Measurements from ENCODE around the gene MTMR12.
"Not testable (repeated sequence)": the region's sequence is repeated elsewhere in the genome, so short reads cannot be mapped to it uniquely, and the experiment has no call there.

Gene MTMR12

DNA sequence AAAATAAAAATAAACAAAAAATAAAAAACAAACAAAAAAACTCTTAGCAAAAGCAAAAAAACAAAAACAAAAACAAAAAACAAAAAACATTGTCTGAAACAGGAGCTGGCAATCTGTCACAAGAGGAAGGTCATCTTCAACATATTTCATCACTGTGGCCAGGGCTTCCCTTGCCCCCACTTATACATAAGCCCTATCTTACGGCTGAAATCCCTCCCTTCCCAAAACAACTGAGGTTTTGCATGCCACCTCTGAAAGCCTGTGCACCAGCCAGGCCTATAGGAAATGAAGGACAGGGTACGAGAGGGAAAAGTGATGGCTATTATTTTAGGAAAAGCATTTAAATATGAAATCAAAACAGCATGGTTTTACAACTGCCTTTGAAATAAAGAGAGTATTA lies 10.8 kb downstream of the MTMR12 start:
- Histone ChIP-seq H3K27me3 (ENCODE audit: control insufficient read depth in 2 of 2, insufficient read depth in 2 of 2, low read length in 2 of 2) (no peaks in the 10 kb centered on the region), H3K36me3 (ENCODE audit: control insufficient read depth in 2 of 2, insufficient read depth in 2 of 2, low read length in 2 of 2) (no peaks in the 10 kb centered on the region), H3K9ac (ENCODE audit: low read depth in 1 of 2, low read length in 2 of 2) (no peak overlapping the region), H3K9me3 (ENCODE audit: control insufficient read depth in 2 of 2, low read length in 2 of 2) (no peaks in the 10 kb centered on the region), H3K4me1 (ENCODE audit: control insufficient read depth in 2 of 2, insufficient read depth in 2 of 2, low read length in 2 of 2) (peaks cover 5 to 13% of the 10 kb centered on the region in 2 donors), H3K4me3 (ENCODE audit: low read length in 2 of 2) (no peak overlapping the region), H3K27ac (ENCODE audit: low read depth in 2 of 2, low read length in 2 of 2) (no peak overlapping the region)

DNA sequence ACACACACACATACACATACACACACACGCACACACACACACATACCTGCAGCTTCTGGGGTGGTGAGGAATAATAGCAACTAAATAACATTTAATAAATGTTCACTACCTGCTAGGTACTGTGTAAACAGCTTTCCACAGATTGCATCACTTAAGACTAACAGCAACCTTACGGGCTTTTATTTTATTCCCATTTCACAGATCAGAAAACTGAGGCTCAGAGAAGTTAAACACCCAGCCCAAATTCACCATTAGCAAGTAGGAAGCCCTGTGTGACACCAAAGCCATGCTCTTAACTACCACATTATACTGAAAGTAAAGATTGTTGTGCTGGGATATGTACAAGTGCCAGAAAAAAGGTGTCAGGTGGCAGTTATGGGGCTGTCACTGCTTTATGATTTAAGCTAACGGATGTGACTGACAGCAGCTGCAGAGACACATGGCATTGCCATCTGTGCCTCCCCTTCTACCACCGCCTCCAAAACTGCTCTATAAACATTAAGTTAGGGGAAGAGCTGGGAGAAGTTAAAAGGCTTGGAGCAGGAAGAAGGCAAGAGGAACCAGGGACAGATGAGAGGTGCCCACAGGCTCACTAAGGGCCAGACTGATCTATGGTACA lies 13.6 kb downstream of the MTMR12 start:
- H3K9me3 ChIP-seq (ENCODE audit: control insufficient read depth in 2 of 2, low read length in 2 of 2): no peaks in the 10 kb centered on the region
- peaks cover 4 to 5% of the 10 kb centered on the region in 2 donors for H3K36me3 ChIP-seq (ENCODE audit: control insufficient read depth in 2 of 2, insufficient read depth in 2 of 2, low read length in 2 of 2)
- peaks cover 5 to 13% of the 10 kb centered on the region in 2 donors for H3K4me1 ChIP-seq (ENCODE audit: control insufficient read depth in 2 of 2, insufficient read depth in 2 of 2, low read length in 2 of 2)
- H3K9ac ChIP-seq (ENCODE audit: low read depth in 1 of 2, low read length in 2 of 2): no peak overlapping the region
- no peak overlapping the region for H3K27ac ChIP-seq (ENCODE audit: low read depth in 2 of 2, low read length in 2 of 2)
- no peak overlapping the region for H3K4me3 ChIP-seq (ENCODE audit: low read length in 2 of 2)
- H3K27me3 ChIP-seq (ENCODE audit: control insufficient read depth in 2 of 2, insufficient read depth in 2 of 2, low read length in 2 of 2): no peaks in the 10 kb centered on the region

DNA sequence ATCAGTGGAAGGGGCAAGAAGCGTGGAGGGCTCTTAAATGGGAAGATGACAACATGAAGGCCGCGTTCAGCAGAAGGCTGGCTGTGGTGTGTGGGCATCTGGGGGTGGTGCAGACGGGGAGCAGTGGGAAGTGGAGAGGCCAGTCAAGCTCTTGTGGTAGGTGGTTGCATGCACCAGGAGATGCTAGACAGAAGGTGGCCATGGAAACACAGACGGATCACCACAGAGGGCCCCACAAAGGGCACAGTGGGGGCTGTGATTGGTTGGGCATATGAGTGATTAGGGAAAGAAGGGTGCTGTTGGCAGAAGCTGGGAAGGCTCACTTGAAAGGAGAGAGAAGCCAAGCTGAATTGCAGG lies 14.7 kb downstream of the MTMR12 start:
- Histone ChIP-seq H3K27me3 (ENCODE audit: control insufficient read depth in 2 of 2, insufficient read depth in 2 of 2, low read length in 2 of 2) (no peaks in the 10 kb centered on the region), H3K27ac (ENCODE audit: low read depth in 2 of 2, low read length in 2 of 2) (no peak overlapping the region), H3K9ac (ENCODE audit: low read depth in 1 of 2, low read length in 2 of 2) (no peak overlapping the region), H3K4me1 (ENCODE audit: control insufficient read depth in 2 of 2, insufficient read depth in 2 of 2, low read length in 2 of 2) (peaks cover 5 to 13% of the 10 kb centered on the region in 2 donors), H3K4me3 (ENCODE audit: low read length in 2 of 2) (peak overlapping the region in 1 of 2 donors; percentile 6), H3K36me3 (ENCODE audit: control insufficient read depth in 2 of 2, insufficient read depth in 2 of 2, low read length in 2 of 2) (peaks cover 8 to 9% of the 10 kb centered on the region in 2 donors), H3K9me3 (ENCODE audit: control insufficient read depth in 2 of 2, low read length in 2 of 2) (no peaks in the 10 kb centered on the region)

DNA sequence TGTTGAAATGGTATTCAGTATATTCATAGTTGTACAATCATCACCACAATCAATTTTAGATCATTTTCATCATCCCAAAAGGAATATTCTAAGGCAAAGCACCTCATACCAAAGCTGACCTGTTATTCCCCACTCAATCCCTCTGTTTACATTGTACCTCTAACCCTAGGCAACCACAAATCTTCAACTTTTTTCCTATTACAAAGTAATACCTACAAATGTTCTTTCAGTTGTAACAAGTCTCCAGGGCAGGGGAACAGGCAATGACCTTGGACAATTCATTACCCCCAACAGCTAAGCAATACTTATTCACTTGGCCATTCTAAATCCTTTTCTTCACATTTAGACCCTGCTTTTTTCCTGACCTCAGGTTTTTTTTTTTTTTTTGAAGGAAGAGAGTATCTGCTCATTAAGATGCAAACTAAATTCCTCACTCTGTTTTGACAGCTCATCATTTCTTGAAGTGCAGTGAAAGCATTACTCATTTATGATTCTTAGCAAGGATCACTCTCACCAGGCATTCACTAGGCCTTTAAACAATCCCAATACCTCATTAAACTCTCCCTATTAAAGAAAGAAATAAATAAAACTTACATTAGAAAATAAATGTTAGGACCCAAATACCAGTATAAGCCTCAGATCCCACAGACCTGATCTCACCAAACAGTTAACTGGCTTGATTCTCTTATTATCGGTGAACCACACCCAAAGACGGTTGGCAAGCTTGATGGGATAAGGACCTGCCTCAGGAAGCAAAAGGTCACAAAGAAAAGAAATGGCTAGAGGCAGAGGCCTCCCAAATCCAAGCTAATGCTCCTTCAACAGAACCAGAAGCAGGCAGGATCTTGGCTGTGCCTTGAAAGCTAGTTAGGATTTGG lies 15.3 kb downstream of the MTMR12 start:
- no peaks in the 10 kb centered on the region for H3K9me3 ChIP-seq (ENCODE audit: control insufficient read depth in 2 of 2, low read length in 2 of 2)
- peaks cover 5 to 13% of the 10 kb centered on the region in 2 donors for H3K4me1 ChIP-seq (ENCODE audit: control insufficient read depth in 2 of 2, insufficient read depth in 2 of 2, low read length in 2 of 2)
- no peak overlapping the region for H3K27ac ChIP-seq (ENCODE audit: low read depth in 2 of 2, low read length in 2 of 2)
- H3K4me3 ChIP-seq (ENCODE audit: low read length in 2 of 2): peak overlapping the region in 1 of 2 donors; percentile 6
- H3K9ac ChIP-seq (ENCODE audit: low read depth in 1 of 2, low read length in 2 of 2): no peak overlapping the region
- peaks cover 8 to 9% of the 10 kb centered on the region in 2 donors for H3K36me3 ChIP-seq (ENCODE audit: control insufficient read depth in 2 of 2, insufficient read depth in 2 of 2, low read length in 2 of 2)
- H3K27me3 ChIP-seq (ENCODE audit: control insufficient read depth in 2 of 2, insufficient read depth in 2 of 2, low read length in 2 of 2): no peaks in the 10 kb centered on the region

DNA sequence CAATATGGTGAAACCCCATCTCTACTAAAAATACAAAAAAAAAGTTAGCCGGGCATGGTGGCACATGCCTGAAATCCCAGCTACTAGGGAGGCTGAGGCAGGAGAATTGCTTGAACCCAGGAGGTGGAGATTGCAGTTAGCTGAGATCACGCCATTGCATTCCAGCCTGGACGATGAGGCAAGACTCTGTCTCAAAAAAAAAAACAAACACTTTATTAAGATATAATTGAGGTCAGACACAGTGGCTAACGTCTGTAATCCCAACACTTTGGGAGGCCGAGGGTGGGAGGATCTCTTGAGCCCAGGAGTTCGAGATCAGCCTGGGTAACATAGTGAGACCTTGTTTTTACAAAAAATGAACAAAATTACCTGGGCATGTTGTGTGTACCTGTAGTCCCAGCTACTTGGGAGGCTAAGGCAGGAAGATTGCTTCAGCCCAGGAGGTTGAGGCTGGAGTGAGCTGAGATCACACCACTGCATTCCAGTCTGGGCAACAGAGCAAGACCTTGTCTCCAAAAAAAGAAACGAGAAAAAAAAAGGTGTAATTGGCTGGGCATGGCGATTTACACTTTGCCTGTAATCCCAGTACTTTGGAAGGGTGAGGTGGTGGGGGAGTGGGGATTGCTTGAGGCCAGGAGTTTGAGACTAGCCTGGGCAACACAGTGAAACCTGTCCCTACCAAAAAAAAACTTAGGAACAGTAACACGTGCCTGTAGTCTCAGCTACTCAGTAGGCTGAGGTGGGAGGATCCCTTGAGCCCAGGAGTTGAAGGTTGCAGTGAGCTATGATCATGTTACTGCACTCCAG lies 16.6 kb downstream of the MTMR12 start:
- H3K9me3 ChIP-seq (ENCODE audit: control insufficient read depth in 2 of 2, low read length in 2 of 2); H3K9ac ChIP-seq (ENCODE audit: low read depth in 1 of 2, low read length in 2 of 2); H3K27ac ChIP-seq (ENCODE audit: low read depth in 2 of 2, low read length in 2 of 2); H3K4me3 ChIP-seq (ENCODE audit: low read length in 2 of 2); H3K27me3 ChIP-seq (ENCODE audit: control insufficient read depth in 2 of 2, insufficient read depth in 2 of 2, low read length in 2 of 2): not testable (repeated sequence)
- Histone ChIP-seq H3K36me3 (ENCODE audit: control insufficient read depth in 2 of 2, insufficient read depth in 2 of 2, low read length in 2 of 2) (peaks cover 8 to 13% of the 10 kb centered on the region in 2 donors), H3K4me1 (ENCODE audit: control insufficient read depth in 2 of 2, insufficient read depth in 2 of 2, low read length in 2 of 2) (peaks cover 5 to 13% of the 10 kb centered on the region in 2 donors)

DNA sequence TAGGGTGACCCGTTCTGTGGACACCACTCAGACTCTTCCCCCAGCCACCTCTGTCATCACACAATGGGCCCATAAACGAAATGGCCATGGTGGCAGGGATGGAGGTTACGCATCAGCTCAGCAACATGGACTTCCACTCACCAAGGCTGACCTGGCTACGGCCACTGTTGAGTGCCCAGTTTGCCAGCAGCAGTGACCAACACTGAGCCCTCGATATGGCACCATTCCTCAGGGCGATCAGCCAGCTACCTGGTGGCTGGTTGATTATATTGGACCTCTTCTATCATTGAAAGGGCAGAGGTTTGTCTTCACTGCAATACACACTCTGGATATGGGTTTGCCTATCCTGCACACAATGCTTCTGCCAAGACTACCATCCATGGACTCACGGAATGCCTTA lies 21.1 kb downstream of the MTMR12 start:
- Histone ChIP-seq H3K4me1 (ENCODE audit: control insufficient read depth in 2 of 2, insufficient read depth in 2 of 2, low read length in 2 of 2) (no peaks in the 10 kb centered on the region), H3K4me3 (ENCODE audit: low read length in 2 of 2) (no peak overlapping the region), H3K27me3 (ENCODE audit: control insufficient read depth in 2 of 2, insufficient read depth in 2 of 2, low read length in 2 of 2) (no peaks in the 10 kb centered on the region), H3K9me3 (ENCODE audit: control insufficient read depth in 2 of 2, low read length in 2 of 2) (no peaks in the 10 kb centered on the region), H3K36me3 (ENCODE audit: control insufficient read depth in 2 of 2, insufficient read depth in 2 of 2, low read length in 2 of 2) (peaks cover 8 to 17% of the 10 kb centered on the region in 2 donors), H3K9ac (ENCODE audit: low read depth in 1 of 2, low read length in 2 of 2) (no peak overlapping the region), H3K27ac (ENCODE audit: low read depth in 2 of 2, low read length in 2 of 2) (no peak overlapping the region)

DNA sequence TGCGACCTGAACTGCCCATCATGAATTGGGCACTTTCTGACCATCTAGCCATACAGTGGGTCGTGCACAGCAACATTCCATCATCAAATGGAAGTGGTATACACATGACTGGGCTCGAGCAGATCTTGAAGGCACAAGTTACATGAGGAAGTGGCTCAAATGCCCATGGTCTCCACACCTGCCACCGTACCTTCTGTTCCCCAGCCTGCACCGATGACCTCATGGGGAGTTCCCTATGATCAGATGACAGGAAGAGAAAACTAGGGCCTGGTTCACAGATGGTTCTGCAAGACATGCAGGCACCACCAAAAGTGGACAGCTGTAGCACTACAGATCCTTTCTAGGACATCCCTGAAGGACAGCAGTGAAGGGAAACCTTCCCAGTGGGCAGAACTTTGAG lies 21.8 kb downstream of the MTMR12 start:
- Histone ChIP-seq H3K9me3 (ENCODE audit: control insufficient read depth in 2 of 2, low read length in 2 of 2) (no peaks in the 10 kb centered on the region), H3K36me3 (ENCODE audit: control insufficient read depth in 2 of 2, insufficient read depth in 2 of 2, low read length in 2 of 2) (peaks cover 8 to 13% of the 10 kb centered on the region in 2 donors), H3K27me3 (ENCODE audit: control insufficient read depth in 2 of 2, insufficient read depth in 2 of 2, low read length in 2 of 2) (no peaks in the 10 kb centered on the region), H3K4me1 (ENCODE audit: control insufficient read depth in 2 of 2, insufficient read depth in 2 of 2, low read length in 2 of 2) (no peaks in the 10 kb centered on the region), H3K4me3 (ENCODE audit: low read length in 2 of 2) (no peak overlapping the region), H3K27ac (ENCODE audit: low read depth in 2 of 2, low read length in 2 of 2) (no peak overlapping the region), H3K9ac (ENCODE audit: low read depth in 1 of 2, low read length in 2 of 2) (no peak overlapping the region)

DNA sequence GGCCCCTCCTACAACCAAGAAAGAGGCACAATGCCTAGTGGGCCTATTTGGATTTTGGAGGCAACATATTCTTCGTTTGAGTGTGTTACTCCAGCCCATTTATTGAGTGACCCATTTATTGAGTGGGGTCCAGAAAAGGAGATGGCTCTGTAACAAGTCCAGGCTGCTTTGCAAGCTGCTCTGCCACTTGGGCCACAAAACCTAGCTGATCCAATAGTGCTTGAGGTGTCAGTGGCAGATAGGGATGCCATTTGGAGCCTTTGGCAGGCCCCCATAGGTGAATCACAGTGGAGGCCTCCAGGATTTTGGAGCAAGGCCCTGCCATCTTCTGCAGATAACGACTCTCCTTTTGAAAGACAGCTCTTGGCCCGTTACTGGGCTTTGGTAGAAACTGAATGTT lies 22.2 kb downstream of the MTMR12 start:
- not testable (repeated sequence) for H3K27ac ChIP-seq (ENCODE audit: low read depth in 2 of 2, low read length in 2 of 2); H3K4me1 ChIP-seq (ENCODE audit: control insufficient read depth in 2 of 2, insufficient read depth in 2 of 2, low read length in 2 of 2)

DNA sequence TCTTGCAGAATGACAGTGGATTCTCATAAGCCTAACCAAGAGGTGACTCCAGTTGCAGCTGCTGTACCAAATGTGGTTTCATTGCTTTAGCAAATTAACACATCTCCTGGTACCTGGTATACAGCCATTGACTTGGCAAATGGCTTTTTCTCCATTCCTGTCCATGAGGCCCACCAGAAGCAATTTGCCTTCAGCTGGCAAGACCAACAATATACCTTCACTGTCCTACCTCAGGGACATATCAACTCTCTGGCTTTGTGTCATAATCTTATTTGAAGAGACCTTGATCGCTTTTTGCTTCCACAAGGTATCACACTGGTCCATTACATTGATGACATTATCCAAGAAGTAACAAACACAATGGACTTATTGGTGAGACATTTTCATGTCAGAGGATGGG lies 22.8 kb downstream of the MTMR12 start:
- H3K4me3 ChIP-seq (ENCODE audit: low read length in 2 of 2); H3K27me3 ChIP-seq (ENCODE audit: control insufficient read depth in 2 of 2, insufficient read depth in 2 of 2, low read length in 2 of 2); H3K9me3 ChIP-seq (ENCODE audit: control insufficient read depth in 2 of 2, low read length in 2 of 2); H3K27ac ChIP-seq (ENCODE audit: low read depth in 2 of 2, low read length in 2 of 2); H3K4me1 ChIP-seq (ENCODE audit: control insufficient read depth in 2 of 2, insufficient read depth in 2 of 2, low read length in 2 of 2); H3K9ac ChIP-seq (ENCODE audit: low read depth in 1 of 2, low read length in 2 of 2): not testable (repeated sequence)
- H3K36me3 ChIP-seq (ENCODE audit: control insufficient read depth in 2 of 2, insufficient read depth in 2 of 2, low read length in 2 of 2): peaks cover 5 to 12% of the 10 kb centered on the region in 2 donors

More for the DNA sequence above, 22.2 kb downstream of the MTMR12 start:
- H3K9ac ChIP-seq (ENCODE audit: low read depth in 1 of 2, low read length in 2 of 2); H3K9me3 ChIP-seq (ENCODE audit: control insufficient read depth in 2 of 2, low read length in 2 of 2); H3K4me3 ChIP-seq (ENCODE audit: low read length in 2 of 2); H3K27me3 ChIP-seq (ENCODE audit: control insufficient read depth in 2 of 2, insufficient read depth in 2 of 2, low read length in 2 of 2): not testable (repeated sequence)
- H3K36me3 ChIP-seq (ENCODE audit: control insufficient read depth in 2 of 2, insufficient read depth in 2 of 2, low read length in 2 of 2): peaks cover 8 to 12% of the 10 kb centered on the region in 2 donors

DNA sequence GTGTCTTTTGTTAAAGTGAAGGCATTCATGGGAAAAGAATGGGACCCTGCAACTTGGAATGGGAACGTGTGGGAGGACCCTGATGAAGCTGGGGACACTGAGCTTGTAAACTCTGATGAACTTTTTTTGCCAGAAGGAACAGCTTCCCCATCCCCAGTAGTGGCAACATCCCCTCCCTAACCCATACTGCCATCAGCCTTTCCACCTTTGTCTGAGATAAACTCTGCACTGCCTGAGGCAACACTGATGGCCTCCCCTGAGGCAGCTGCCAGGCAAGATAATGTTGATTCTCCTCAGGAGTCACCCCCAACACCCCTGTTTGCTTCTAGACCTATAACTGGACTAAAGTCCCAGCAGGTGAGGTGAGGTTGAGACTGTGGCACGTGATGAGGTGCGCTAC lies 24.6 kb downstream of the MTMR12 start:
- not testable (repeated sequence) for H3K4me3 ChIP-seq (ENCODE audit: low read length in 2 of 2); H3K27ac ChIP-seq (ENCODE audit: low read depth in 2 of 2, low read length in 2 of 2); H3K9me3 ChIP-seq (ENCODE audit: control insufficient read depth in 2 of 2, low read length in 2 of 2); H3K4me1 ChIP-seq (ENCODE audit: control insufficient read depth in 2 of 2, insufficient read depth in 2 of 2, low read length in 2 of 2); H3K9ac ChIP-seq (ENCODE audit: low read depth in 1 of 2, low read length in 2 of 2); H3K36me3 ChIP-seq (ENCODE audit: control insufficient read depth in 2 of 2, insufficient read depth in 2 of 2, low read length in 2 of 2); H3K27me3 ChIP-seq (ENCODE audit: control insufficient read depth in 2 of 2, insufficient read depth in 2 of 2, low read length in 2 of 2)

All from mucosa of rectum (tissue), 2 donors.